MG63 (cell line): ENCODE data around the gene GNPDA2. TPM values are rescaled to one million over a fixed set of nuclear protein-coding genes. Genes with fewer than 3 reads are reported as not detected.
"Not testable (repeated sequence)": the region's sequence is repeated elsewhere in the genome, so short reads cannot be mapped to it uniquely, and the experiment has no call there.

Source experiments
- DNase-seq: peaks from one replicate; pipeline ENCODE4 v3.0.0-alpha.2; 2020
- H3K27me3 ChIP-seq: fragments of 250-450 bp; sonication (Bioruptor Pico); 2 replicates; pipeline ENCODE4 v1.5.1; 2020; ENCODE audit warnings: mild to moderate bottlenecking, moderate library complexity
- H3K36me3 ChIP-seq: fragments of 250-450 bp; sonication (Bioruptor Pico); 2 replicates; pipeline ENCODE4 v1.5.1; 2020; ENCODE audit warnings: mild to moderate bottlenecking, moderate library complexity
- H3K4me3 ChIP-seq: fragments of 250-450 bp; sonication (Bioruptor Pico); 2 replicates; pipeline ENCODE4 v1.5.1; 2020; ENCODE audit warnings: mild to moderate bottlenecking, moderate library complexity
- H3K9me3 ChIP-seq: fragments of 250-450 bp; sonication (Bioruptor Pico); 2 replicates; pipeline ENCODE4 v1.5.1; 2020; ENCODE audit warnings: mild to moderate bottlenecking, moderate library complexity
- total RNA-seq: library from RNA; depleted of rRNA; stranded (reverse); fragments of >200 nt; shearing (Covaris generic); gene quantifications from 2 replicates; pipeline ENCODE4 v1.2.3, GENCODE V29; 2014; ENCODE audit warnings: low replicate concordance; rRNA removed

GNPDA2 gene
- total RNA-seq, result 10.5 and 35.7 TPM in 2 replicates

GRCh38 chr4:44726038-44726871 lies at the start of gene GNPDA2:
TSS of gene GNPDA2 (minus strand) at chr4:44726556. CDS start at chr4:44722207, 4,349 bp downstream.
- peak; percentile 83 for DNase-seq
- H3K36me3 ChIP-seq, result no peaks in the 10 kb centered on the region
- no peaks in the 10 kb centered on the region for H3K27me3 ChIP-seq
- peak within 1 kb of the TSS; percentile 72 for H3K4me3 ChIP-seq
- no peaks in the 10 kb centered on the region for H3K9me3 ChIP-seq

DNA sequence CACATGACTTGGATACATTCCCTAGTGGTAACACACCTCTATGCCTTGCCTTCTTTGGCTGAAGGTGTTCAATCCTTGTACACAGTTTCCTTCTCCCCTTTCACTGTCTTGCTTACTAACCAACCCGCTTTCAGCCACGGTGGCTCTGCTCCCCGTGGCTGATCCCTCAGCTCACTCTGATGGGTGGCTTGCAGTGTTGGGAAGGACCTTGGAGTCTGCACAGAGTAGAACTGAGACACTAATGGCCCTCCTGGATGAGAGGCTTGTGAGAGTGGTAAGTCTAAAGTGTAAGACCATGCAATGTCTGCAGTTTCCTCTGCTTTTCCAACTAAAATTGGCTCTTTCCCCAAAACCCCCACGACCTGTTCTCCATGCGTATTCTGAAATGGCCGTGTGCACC lies 46.0 kb upstream of the GNPDA2 start:
- Histone ChIP-seq H3K9me3 (no peaks in the 10 kb centered on the region; the same call in 1 of the 2 replicates), H3K27me3 (no peaks in the 10 kb centered on the region), H3K4me3 (no peak overlapping the region), H3K36me3 (no peaks in the 10 kb centered on the region)
- no peak for DNase-seq

DNA sequence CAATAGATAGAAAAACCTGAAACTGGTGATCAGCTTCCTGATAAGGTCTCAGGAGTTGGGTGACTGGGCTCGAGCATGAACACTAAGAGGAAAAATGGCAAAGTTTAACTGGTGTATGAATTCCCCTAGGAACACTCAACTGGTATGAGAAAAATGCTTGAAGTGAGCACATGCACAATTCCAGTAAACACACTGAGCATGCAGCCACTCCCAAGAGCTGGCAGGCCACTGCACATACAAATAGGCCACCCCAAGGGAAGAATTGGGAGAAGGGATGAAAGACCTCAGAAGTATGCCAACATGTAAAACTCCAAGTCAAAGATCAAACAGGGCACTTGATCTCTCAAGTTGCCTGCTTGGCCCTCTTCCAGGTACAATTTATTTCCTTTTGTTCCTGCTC lies 45.4 kb upstream of the GNPDA2 start:
- Histone ChIP-seq H3K36me3 (no peaks in the 10 kb centered on the region), H3K9me3 (no peaks in the 10 kb centered on the region; the same call in 1 of the 2 replicates), H3K27me3 (no peaks in the 10 kb centered on the region), H3K4me3 (no peak overlapping the region)
- no peak for DNase-seq

DNA sequence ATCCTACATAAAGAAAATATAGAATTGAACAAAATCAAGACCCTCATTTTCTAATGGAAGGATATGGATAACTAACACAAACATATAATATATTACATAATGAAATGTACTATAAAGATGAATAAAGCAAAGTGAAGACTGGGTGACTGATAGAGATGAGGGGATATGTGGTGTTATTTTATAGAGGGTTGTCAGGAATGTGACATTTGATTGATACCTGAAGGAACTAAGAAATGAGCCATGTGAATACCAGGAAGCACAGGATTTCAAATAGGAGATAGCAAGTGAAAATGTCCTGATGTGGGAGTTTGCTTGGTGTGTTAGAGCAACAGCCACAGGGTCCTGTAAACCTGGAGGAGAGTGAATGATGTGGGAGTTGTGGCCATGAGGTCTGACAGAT lies 40.1 kb upstream of the GNPDA2 start:
- Histone ChIP-seq H3K27me3 (no peaks in the 10 kb centered on the region), H3K36me3 (no peaks in the 10 kb centered on the region), H3K9me3 (no peaks in the 10 kb centered on the region), H3K4me3 (no peak overlapping the region)
- DNase-seq, result no peak

DNA sequence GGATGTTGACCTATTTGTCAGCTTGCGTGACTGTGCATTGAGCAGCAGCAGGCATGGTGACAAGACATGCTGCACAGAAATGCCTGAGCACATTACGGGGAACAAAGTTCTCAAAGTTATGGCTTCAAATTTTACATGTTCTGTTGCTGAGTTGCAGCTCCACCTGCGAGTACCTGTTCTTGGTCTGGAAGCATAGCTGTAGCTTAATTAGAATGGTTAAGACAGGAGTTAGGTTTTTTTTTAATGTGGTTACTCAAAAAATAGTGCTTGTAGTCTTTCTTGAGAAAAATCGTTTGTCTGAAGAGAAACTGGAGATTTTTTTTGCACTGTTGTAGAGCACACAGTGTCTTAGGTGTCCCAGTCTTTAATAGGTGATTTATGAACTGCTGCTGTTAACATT lies 38.8 kb upstream of the GNPDA2 start:
- Histone ChIP-seq H3K36me3 (no peaks in the 10 kb centered on the region), H3K27me3 (no peaks in the 10 kb centered on the region), H3K4me3 (no peak overlapping the region), H3K9me3 (no peaks in the 10 kb centered on the region)
- DNase-seq, result no peak

DNA sequence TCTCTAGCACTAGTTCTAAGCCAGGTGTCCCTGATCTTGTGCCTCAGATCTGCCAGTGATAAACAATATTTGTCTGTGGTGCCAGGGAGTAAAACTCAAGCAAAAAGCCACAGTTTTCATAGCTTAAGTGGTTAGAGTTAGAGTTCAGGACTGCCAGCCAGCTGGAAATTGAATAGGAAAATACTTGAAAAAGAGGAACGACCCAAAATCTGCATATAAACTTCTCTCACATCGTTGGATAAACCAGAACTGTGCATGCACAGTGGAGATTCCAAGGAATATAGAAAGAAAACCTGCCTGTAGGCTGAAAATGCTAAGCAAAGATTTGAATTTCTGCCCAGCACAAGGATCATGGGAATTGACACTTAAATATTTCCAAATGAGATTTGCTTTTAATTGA lies 35.0 kb upstream of the GNPDA2 start:
- Histone ChIP-seq H3K36me3 (no peaks in the 10 kb centered on the region), H3K27me3 (no peaks in the 10 kb centered on the region), H3K4me3 (no peak overlapping the region), H3K9me3 (no peaks in the 10 kb centered on the region)
- DNase-seq, result no peak

DNA sequence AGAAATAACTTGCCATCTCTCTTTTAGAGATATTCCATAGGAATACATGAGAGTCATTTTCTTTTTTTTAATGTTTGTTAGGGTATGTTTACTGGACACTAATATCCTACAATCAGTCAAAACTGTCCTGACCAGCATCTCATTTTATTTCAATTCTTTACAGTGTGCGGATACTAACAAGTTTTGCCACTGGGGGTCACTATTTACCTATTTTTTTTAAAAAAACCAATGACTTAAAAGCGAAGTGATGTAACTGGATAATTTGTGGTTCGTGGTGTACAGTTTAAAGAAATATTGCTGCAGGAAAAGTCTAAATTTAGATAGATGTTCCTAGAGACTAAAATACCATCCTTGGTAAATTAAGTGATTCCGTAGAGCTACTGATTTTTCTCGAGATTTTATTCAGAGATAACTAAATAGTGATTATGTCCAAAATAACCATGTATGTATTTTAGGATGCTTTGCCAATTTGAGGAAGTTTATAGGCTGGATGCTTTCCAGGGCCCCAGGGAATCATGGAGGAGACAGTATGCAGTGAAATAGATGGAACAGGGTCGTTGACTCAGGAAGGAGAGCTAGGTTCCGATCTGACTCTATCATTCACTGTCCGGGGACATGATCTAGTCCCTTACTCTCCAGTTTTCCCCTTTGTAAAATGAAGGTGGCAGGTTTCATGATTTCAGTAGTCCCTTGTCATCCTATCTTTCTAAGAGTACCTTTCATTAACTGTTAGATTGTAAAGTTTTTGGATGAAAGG lies 34.0 kb upstream of the GNPDA2 start:
- DNase-seq, result no peak
- no peaks in the 10 kb centered on the region for H3K36me3 ChIP-seq
- H3K4me3 ChIP-seq, result no peak overlapping the region
- H3K27me3 ChIP-seq, result no peaks in the 10 kb centered on the region
- H3K9me3 ChIP-seq, result no peaks in the 10 kb centered on the region

DNA sequence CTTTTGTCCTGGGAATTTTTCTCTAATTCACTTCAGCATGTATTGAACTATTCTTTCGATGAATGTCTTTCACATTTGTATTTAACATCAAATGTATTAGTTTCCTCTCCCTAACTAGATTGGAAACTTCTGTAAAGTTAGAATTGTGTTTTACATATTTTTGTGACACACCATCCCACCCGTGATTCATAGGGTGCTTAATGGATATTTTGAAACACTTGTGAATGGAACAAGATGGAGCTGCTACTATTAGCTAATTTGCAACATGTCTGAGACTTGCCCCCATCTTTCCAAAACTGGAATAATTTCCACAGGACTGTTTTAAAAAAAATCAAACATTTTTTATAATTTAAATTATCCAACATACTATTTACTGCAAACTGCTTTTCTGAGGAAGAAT lies 30.2 kb upstream of the GNPDA2 start:
- Histone ChIP-seq H3K9me3 (no peaks in the 10 kb centered on the region), H3K4me3 (no peak overlapping the region), H3K27me3 (no peaks in the 10 kb centered on the region), H3K36me3 (no peaks in the 10 kb centered on the region)
- DNase-seq, result no peak

DNA sequence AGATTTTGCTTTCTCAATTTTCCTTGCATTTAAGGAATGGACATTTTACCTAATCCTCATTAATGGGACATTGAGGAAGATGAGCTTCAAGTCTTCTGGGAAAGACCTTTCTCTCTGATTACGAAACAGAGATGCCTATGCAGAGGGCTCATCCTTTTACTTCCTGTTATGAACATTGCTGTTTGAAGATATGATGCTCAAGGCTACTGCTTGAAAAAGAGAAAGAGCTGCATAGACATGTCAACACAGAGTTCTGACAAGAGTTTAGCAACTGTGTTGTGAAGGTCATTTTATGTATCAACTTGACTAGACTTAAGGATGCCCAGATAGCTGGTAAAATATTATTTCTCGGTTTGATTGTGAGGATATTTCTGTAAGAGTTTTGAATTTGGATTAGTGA lies 13.8 kb upstream of the GNPDA2 start:
- no peak for DNase-seq

GRCh38 chr4:44738615-44739014 lies 12.3 kb upstream of the GNPDA2 start:
- no peaks in the 10 kb centered on the region for H3K9me3 ChIP-seq
- DNase-seq, result no peak
- no peaks in the 10 kb centered on the region for H3K36me3 ChIP-seq
- H3K4me3 ChIP-seq, result no peak overlapping the region
- H3K27me3 ChIP-seq, result no peaks in the 10 kb centered on the region

More for the DNA sequence above, 13.8 kb upstream of the GNPDA2 start:
- Histone ChIP-seq H3K4me3 (no peak overlapping the region), H3K9me3 (no peaks in the 10 kb centered on the region), H3K27me3 (no peaks in the 10 kb centered on the region), H3K36me3 (no peaks in the 10 kb centered on the region)

DNA sequence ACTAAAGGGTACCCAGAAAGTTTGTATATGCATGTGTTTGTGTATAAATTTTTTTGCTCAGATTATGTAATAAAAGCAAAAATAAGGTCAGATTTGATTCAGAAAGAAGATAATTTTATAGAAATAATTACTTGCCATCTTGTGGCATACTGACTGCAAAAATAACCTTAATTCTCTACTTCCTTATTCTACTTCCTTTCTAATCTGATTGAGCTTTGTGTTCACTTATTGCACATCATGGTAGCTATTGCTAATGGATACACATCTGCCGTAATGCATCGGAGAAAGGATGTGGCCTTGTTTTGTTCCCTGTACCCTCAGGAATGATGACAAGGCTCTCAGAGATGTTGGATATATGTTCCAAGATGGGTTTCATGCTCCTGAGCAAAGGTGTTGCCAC lies 10.5 kb upstream of the GNPDA2 start:
- H3K27me3 ChIP-seq, result no peaks in the 10 kb centered on the region
- no peaks in the 10 kb centered on the region for H3K36me3 ChIP-seq
- no peak for DNase-seq

DNA sequence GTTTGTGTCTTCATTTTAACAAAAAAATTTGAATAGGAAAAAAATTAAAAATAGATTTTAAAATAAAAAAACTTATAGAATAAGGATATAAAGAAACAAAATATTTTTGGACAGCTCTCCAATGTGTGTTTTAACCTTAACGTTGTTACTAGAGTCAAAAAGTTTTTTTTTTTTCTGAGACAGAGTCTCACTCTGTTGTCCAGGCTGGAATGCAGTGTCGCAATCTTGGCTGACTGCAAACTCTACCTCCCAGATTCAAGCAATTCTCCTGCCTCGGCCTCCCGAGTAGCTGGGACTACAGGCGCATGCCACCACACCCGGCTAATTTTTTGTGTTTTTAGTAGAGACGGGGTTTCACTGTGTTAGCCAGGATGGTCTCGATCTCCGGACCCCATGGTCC lies 2.3 kb upstream of the GNPDA2 start:
- H3K4me3 ChIP-seq, DNase-seq, H3K9me3 ChIP-seq, H3K36me3 ChIP-seq, H3K27me3 ChIP-seq: not testable (repeated sequence)

More for the DNA sequence above, 10.5 kb upstream of the GNPDA2 start:
- Histone ChIP-seq H3K4me3 (no peak overlapping the region), H3K9me3 (no peaks in the 10 kb centered on the region)

DNA sequence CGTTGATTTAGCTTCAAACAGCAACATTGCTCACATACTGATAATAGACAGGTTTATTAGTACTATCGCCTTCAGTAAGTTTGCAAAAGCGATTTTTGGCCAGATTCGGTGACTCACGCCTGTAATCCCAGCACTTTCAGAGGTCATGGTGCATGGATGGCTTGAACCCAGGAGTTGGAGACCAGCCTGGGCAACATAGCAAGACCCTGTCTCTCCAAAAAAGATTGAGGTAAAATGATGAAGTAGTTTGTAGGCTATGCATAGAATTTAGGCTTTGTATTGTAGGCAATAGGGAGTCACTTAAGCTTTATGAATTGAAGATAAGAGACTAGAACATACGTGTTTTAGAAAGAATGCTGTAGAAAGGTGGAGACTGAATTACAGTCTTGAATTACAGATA lies 1.1 kb upstream of the GNPDA2 start:
- no peak overlapping the region for H3K4me3 ChIP-seq
- H3K36me3 ChIP-seq, result no peaks in the 10 kb centered on the region
- DNase-seq, result no peak
- H3K27me3 ChIP-seq, result no peaks in the 10 kb centered on the region
- no peaks in the 10 kb centered on the region for H3K9me3 ChIP-seq

DNA sequence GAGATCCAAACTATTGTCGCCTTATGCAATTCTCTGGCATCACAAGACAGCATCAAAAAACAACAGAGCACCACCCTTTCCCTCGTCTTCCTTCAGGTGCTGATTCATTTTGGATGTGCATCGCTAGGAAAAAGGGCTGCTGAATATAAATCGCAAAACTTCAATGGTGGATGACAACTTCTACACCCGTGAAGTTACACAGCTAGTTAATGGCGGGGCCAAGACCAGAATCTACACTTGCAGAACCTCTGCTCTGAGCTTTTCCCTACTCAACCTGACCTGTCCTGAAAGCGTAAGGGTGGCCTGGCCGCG lies 674 bp downstream of the GNPDA2 start:
- Histone ChIP-seq H3K9me3 (no peaks in the 10 kb centered on the region), H3K4me3 (peak overlapping the region; percentile 72), H3K36me3 (no peaks in the 10 kb centered on the region), H3K27me3 (no peaks in the 10 kb centered on the region)
- no peak for DNase-seq

GRCh38 chr4:44725166-44725565 lies 1.2 kb downstream of the GNPDA2 start:
- DNase-seq, result no peak

DNA sequence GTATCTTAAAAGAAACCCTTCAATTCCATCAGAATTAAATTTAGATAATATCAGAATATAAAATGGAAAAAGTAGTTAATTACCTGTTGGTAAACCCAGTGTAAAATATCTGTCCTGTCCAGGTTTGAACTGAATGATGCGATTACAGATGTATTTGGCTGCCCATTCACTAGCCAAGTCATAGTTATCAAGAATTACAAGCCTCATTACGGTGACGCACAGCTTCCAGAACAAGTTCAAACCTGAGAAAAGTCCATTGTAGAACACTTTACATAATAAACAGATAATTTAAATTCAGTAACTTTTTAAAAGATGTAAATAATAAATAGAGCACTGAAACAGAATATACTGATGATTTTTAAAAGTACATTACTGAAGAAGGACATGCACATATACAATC lies 4.4 kb downstream of the GNPDA2 start:
- no peak overlapping the region for H3K4me3 ChIP-seq

More at GRCh38 chr4:44725166-44725565, 1.2 kb downstream of the GNPDA2 start:
- Histone ChIP-seq H3K27me3 (no peaks in the 10 kb centered on the region), H3K9me3 (no peaks in the 10 kb centered on the region), H3K4me3 (peak overlapping the region; percentile 72), H3K36me3 (no peaks in the 10 kb centered on the region)

GRCh38 chr4:44720371-44720770 lies 6.0 kb downstream of the GNPDA2 start:
- DNase-seq, result no peak
- H3K9me3 ChIP-seq, result no peaks in the 10 kb centered on the region

More for the DNA sequence above, 4.4 kb downstream of the GNPDA2 start:
- Histone ChIP-seq H3K9me3 (no peaks in the 10 kb centered on the region), H3K27me3 (no peaks in the 10 kb centered on the region), H3K36me3 (no peaks in the 10 kb centered on the region)
- DNase-seq, result no peak

DNA sequence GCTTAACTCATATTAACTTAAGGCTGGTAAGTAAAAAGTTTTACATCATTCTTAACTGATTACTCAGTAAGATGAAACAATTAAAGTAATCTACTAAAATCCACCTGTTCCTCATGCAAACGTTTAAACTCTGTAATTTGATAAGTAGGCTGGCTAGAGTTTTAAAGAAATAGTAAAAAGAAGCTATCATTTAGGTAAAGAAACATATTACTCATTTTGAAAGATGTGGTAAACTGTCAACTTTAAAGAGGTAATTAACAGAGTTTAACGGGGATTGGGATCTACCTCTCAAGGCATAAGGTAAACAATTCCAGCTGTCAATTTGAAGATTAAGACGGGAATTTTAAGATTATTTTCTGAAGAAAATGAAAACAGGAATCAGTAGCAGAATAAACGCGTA lies 9.8 kb downstream of the GNPDA2 start:
- H3K36me3 ChIP-seq, result no peaks in the 10 kb centered on the region
- no peaks in the 10 kb centered on the region for H3K9me3 ChIP-seq
- no peak overlapping the region for H3K4me3 ChIP-seq
- DNase-seq, result no peak
- no peaks in the 10 kb centered on the region for H3K27me3 ChIP-seq

More at GRCh38 chr4:44720371-44720770, 6.0 kb downstream of the GNPDA2 start:
- no peak overlapping the region for H3K4me3 ChIP-seq
- H3K27me3 ChIP-seq, result no peaks in the 10 kb centered on the region
- no peaks in the 10 kb centered on the region for H3K36me3 ChIP-seq
